ENCODE results near the gene VSIG2.
A peak's percentile ranks its signal among the peaks of the same experiment; 100 is the strongest.

VSIG2 gene

GRCh38 chr11:124763156-124763947 lies 11.3 kb upstream of the VSIG2 start:
- peak; percentile 87 for DNase-seq

- DNase-seq = no peak
Observed at GRCh38 chr11:124762624-124763155, 10.6 kb upstream of the VSIG2 start.

GRCh38 chr11:124762105-124762623 lies 10.1 kb upstream of the VSIG2 start, which contains the start of gene ESAM:
ESAM (minus strand) TSS chr11:124762290; CDS start chr11:124762154, 136 bp downstream.
- peak; percentile 64 for DNase-seq

- DNase-seq = no peak
Observed at GRCh38 chr11:124761301-124762104, 9.4 kb upstream of the VSIG2 start.

GRCh38 chr11:124760806-124761205 lies 8.8 kb upstream of the VSIG2 start:
- DNase-seq = no peak

GRCh38 chr11:124760205-124760652 lies 8.2 kb upstream of the VSIG2 start:
- no peak for DNase-seq

- DNase-seq = no peak
Observed at GRCh38 chr11:124759266-124760204, 7.5 kb upstream of the VSIG2 start.

GRCh38 chr11:124758355-124759265 lies 6.6 kb upstream of the VSIG2 start:
- peak; percentile 67 for DNase-seq

GRCh38 chr11:124757320-124757719 lies 5.3 kb upstream of the VSIG2 start:
- no peak for DNase-seq

GRCh38 chr11:124756753-124757227 lies 4.7 kb upstream of the VSIG2 start:
- DNase-seq = no peak

- DNase-seq = no peak
Observed at GRCh38 chr11:124756033-124756752, 4.1 kb upstream of the VSIG2 start.

- no peak for DNase-seq
Observed at GRCh38 chr11:124754710-124755109, 2.7 kb upstream of the VSIG2 start.

- DNase-seq = no peak
Observed at GRCh38 chr11:124754309-124754708, 2.3 kb upstream of the VSIG2 start.

GRCh38 chr11:124753624-124754023 lies 1.6 kb upstream of the VSIG2 start:
- DNase-seq = no peak

GRCh38 chr11:124753205-124753604 lies 1.1 kb upstream of the VSIG2 start:
- no peak for DNase-seq

- no peak for DNase-seq
Observed at GRCh38 chr11:124752471-124753102, 532 bp upstream of the VSIG2 start.

- DNase-seq = no peak
Observed at GRCh38 chr11:124751391-124751740, 689 bp downstream of the VSIG2 start.

GRCh38 chr11:124749912-124750311 lies 2.1 kb downstream of the VSIG2 start:
- DNase-seq = no peak

- no peak for DNase-seq
Observed at GRCh38 chr11:124748481-124749343, 3.3 kb downstream of the VSIG2 start.

Measured in stimulated activated CD4-positive, alpha-beta T cell treated with anti-CD3 and anti-CD28 coated beads, Interleukin-4, amount 100 ng/mL, for 24 hours (primary cell).